IMR-90 (cell line): ENCODE results near the gene ADRA2B. TPM values are rescaled to one million over a fixed set of nuclear protein-coding genes. Genes with fewer than 3 reads are reported as not detected.

Source experiments
- ATAC-seq: fragments of 200-7000 bp; cut with Tn5 transposase; 2 replicates; pipeline ENCODE4 v1.9.1; 2020; ENCODE audit warnings: low read depth, mild to moderate bottlenecking, moderate library complexity
- BruUV-seq: library from RNA; stranded (reverse); fragments of 400-500 nt; replicated peaks from 2 replicates; lab custom pipeline; 2021; lab: Mats Ljungman, UMichigan
- CTCF ChIA-PET: fragments of 300-600 bp; formaldehyde crosslinking; extraction: SDS; loops from one replicate; lab custom pipeline; 2021; ENCODE audit warnings: antibody characterized with exemption; lab: Yijun Ruan, JAX
- POLR2A ChIA-PET: fragments of 300-600 bp; sonication (Branson Sonifier 250); formaldehyde crosslinking; loops from one replicate; lab custom pipeline; 2022; ENCODE audit warnings: antibody characterized with exemption; ENCODE audit not compliant: unreplicated experiment; lab: Charles Lee
- DNase-seq: peaks from one replicate; pipeline ENCODE4 v3.0.0; 2013
- H2AFZ ChIP-seq: replicated peaks from 2 replicates; pipeline ENCODE3; 2013; ENCODE audit warnings: low read length, mild to moderate bottlenecking; ENCODE audit not compliant: poor library complexity
- H2AK5ac ChIP-seq: 2 replicates; pipeline ENCODE4 v1.6.1; 2013; ENCODE audit warnings: low read depth, low read length, inconsistent platforms
- H2AK9ac ChIP-seq: replicated peaks from 2 replicates; pipeline ENCODE3; 2013; ENCODE audit warnings: mild to moderate bottlenecking, low read depth, low read length, moderate library complexity; ENCODE audit not compliant: poor library complexity
- H2BK120ac ChIP-seq: 2 replicates; pipeline ENCODE4 v1.6.1; 2013; ENCODE audit warnings: low read depth, low read length, inconsistent platforms
- H2BK15ac ChIP-seq: 3 replicates; pipeline ENCODE4 v1.6.1; 2013; ENCODE audit warnings: low read depth, low read length, inconsistent platforms
- H2BK20ac ChIP-seq: 2 replicates; pipeline ENCODE4 v1.6.1; 2013; ENCODE audit warnings: low read depth, mild to moderate bottlenecking, inconsistent platforms, low read length, moderate library complexity
- H2BK5ac ChIP-seq: 2 replicates; pipeline ENCODE4 v1.6.1; 2013; ENCODE audit warnings: mild to moderate bottlenecking, low read depth, low read length, inconsistent platforms; ENCODE audit not compliant: poor library complexity, severe bottlenecking
- H3K14ac ChIP-seq: replicated peaks from 2 replicates; pipeline ENCODE4 v1.6.1; 2013; ENCODE audit warnings: low read depth, low read length, inconsistent platforms
- H3K18ac ChIP-seq: 2 replicates; pipeline ENCODE4 v1.6.1; 2013; ENCODE audit warnings: low read depth, low read length, control low read depth
- H3K23ac ChIP-seq: 2 replicates; pipeline ENCODE4 v1.6.1; 2013; ENCODE audit warnings: low read depth, low read length, inconsistent platforms
- H3K27ac ChIP-seq: 2 replicates; pipeline ENCODE4 v1.5.1; 2013; ENCODE audit warnings: mild to moderate bottlenecking, control low read depth, low read length; ENCODE audit not compliant: insufficient read depth
- H3K27me3 ChIP-seq: 2 replicates; pipeline ENCODE4 v1.6.1; 2013; ENCODE audit warnings: low read length; ENCODE audit not compliant: control insufficient read depth, insufficient read depth
- H3K36me3 ChIP-seq: 2 replicates; pipeline ENCODE4 v1.6.1; 2013; ENCODE audit warnings: low read length, mixed read lengths; ENCODE audit not compliant: control insufficient read depth, insufficient read depth
- H3K4ac ChIP-seq: 2 replicates; pipeline ENCODE4 v1.6.1; 2013; ENCODE audit warnings: low read depth, low read length, inconsistent platforms
- H3K4me1 ChIP-seq: 2 replicates; pipeline ENCODE4 v1.6.1; 2013; ENCODE audit warnings: low read length, mixed read lengths; ENCODE audit not compliant: control insufficient read depth, insufficient read depth
- H3K4me2 ChIP-seq: 2 replicates; pipeline ENCODE4 v1.6.1; 2013; ENCODE audit warnings: low read depth, mild to moderate bottlenecking, control low read depth, low read length, moderate library complexity
- H3K4me3 ChIP-seq: 2 replicates; pipeline ENCODE4 v1.5.1; 2013; ENCODE audit warnings: low read depth, mild to moderate bottlenecking, control low read depth, low read length, moderate library complexity; ENCODE audit not compliant: insufficient read depth
- H3K56ac ChIP-seq: 2 replicates; pipeline ENCODE4 v1.6.1; 2013; ENCODE audit warnings: low read length, inconsistent platforms; ENCODE audit not compliant: insufficient read depth; ENCODE audit errors: extremely low read depth
- H3K79me1 ChIP-seq, 2 experiments: 2 replicates each; pipeline ENCODE4 v1.6.1; 2013; ENCODE audit warnings: low read length in 2 of 2, inconsistent platforms in 1 of 2, low read depth in 1 of 2
- H3K9ac ChIP-seq: 2 replicates; pipeline ENCODE4 v1.6.1; 2013; ENCODE audit warnings: low read depth, low read length, control low read depth
- H3K9me1 ChIP-seq: 2 replicates; pipeline ENCODE4 v1.6.1; 2013; ENCODE audit warnings: low read length, inconsistent platforms; ENCODE audit not compliant: insufficient read depth
- H3K9me3 ChIP-seq: 2 replicates; pipeline ENCODE4 v1.6.1; 2013; ENCODE audit warnings: low read length; ENCODE audit not compliant: control insufficient read depth, insufficient read depth
- H4K20me1 ChIP-seq: 2 replicates; pipeline ENCODE4 v1.6.1; 2013; ENCODE audit warnings: low read length, inconsistent platforms; ENCODE audit not compliant: insufficient read depth
- H4K5ac ChIP-seq: 2 replicates; pipeline ENCODE4 v1.6.1; 2013; ENCODE audit warnings: mild to moderate bottlenecking, low read depth, low read length, control low read depth
- H4K8ac ChIP-seq, 2 experiments: 2 replicates each; pipeline ENCODE4 v1.6.1; 2013; ENCODE audit warnings: low read depth in 2 of 2, low read length in 2 of 2, control low read depth in 1 of 2, inconsistent platforms in 1 of 2
- H4K91ac ChIP-seq: 2 replicates; pipeline ENCODE4 v1.6.1; 2013; ENCODE audit warnings: low read depth, low read length, inconsistent platforms; ENCODE audit not compliant: insufficient read depth
- CHD1 ChIP-seq: IDR thresholded peaks from 2 replicates; pipeline ENCODE4 v1.6.1; 2012; ENCODE audit warnings: low read depth, low read length, improper control_type of control experiment
- POLR2A ChIP-seq: IDR thresholded peaks from 2 replicates; pipeline ENCODE4 v1.6.1; 2012; ENCODE audit warnings: mild to moderate bottlenecking, low read depth, low read length
- RCOR1 ChIP-seq: IDR thresholded peaks from 2 replicates; pipeline ENCODE4 v1.6.1; 2012; ENCODE audit warnings: mild to moderate bottlenecking, low read length, improper control_type of control experiment; ENCODE audit not compliant: insufficient replicate concordance
- WGBS, 2 experiments: methylation state at CpG; one replicate each; pipeline versions ENCODE4 v1.1.5 to v1.1.7; 2013; ENCODE audit warnings: missing lambda C conversion rate in 2 of 2; ENCODE audit not compliant: insufficient read length in 1 of 2; ENCODE audit errors: extremely low coverage in 2 of 2; 5-methylcytosine and 5-hydroxymethylcytosine counted together
- dilution Hi-C: fragments of 300-500 bp; cut with HindIII; formaldehyde crosslinking; loops from one replicate; pipeline ENCODE4 v1.14.3; 2018; ENCODE audit warnings: low sequenced_read_pairs; ENCODE audit not compliant: unreplicated experiment
- in situ Hi-C: fragments of 300-500 bp; cut with MboI; formaldehyde crosslinking; loops from 3 replicates; pipeline ENCODE4 v1.14.3; 2019; ENCODE audit warnings: low sequenced_read_pairs, inconsistent platforms, mixed read lengths
- intact Hi-C: fragments of 100-400 bp; cut with micrococcal nuclease; formaldehyde crosslinking; loops from 2 replicates; pipeline ENCODE4 v1.10.0; 2022
- polyA plus RNA-seq, 3 experiments: library from polyadenylated mRNA; depleted of rRNA; stranded (reverse); fragments of >200 nt; gene quantifications; 2 replicates each; pipeline ENCODE4 v1.2.3, GENCODE V29; 2012; ENCODE audit warnings: low replicate concordance in 1 of 3
- total RNA-seq: library from RNA; depleted of rRNA; stranded (reverse); fragments of >200 nt; gene quantifications from 2 replicates; pipeline ENCODE4 v1.2.3, GENCODE V29; 2012

Gene ADRA2B
- total and polyA plus RNA-seq, 2 of the 4 experiments (the other 2 are of a cell fraction): not detected

- no peak overlapping the region for H3K4me3 ChIP-seq
- H2BK5ac ChIP-seq: no peak overlapping the region
- no peak overlapping the region for H3K18ac ChIP-seq
- no peaks in the 10 kb centered on the region for H3K36me3 ChIP-seq
- H3K27ac ChIP-seq: no peak overlapping the region
- in situ Hi-C loops: loop anchor here (10.0 kb wide), 1 partner anchor 127 kb away; the partner anchor contains the start of genes CIAO1 and TMEM127
- H4K5ac ChIP-seq: no peak overlapping the region
- H3K79me1 ChIP-seq: no peaks in the 10 kb centered on the region
- no peak overlapping the region for H2BK120ac ChIP-seq
- no peak overlapping the region for H2AK9ac ChIP-seq
- H3K4me2 ChIP-seq: no peak overlapping the region
- H4K91ac ChIP-seq: no peak overlapping the region
- H3K23ac ChIP-seq: no peak overlapping the region
- no peak overlapping the region for H3K9ac ChIP-seq
- BruUV-seq: no TSS peak
- no peaks in the 10 kb centered on the region for H4K20me1 ChIP-seq
- H2BK15ac ChIP-seq: no peak overlapping the region
- H3K9me3 ChIP-seq: no peaks in the 10 kb centered on the region
- no peaks in the 10 kb centered on the region for H3K9me1 ChIP-seq
- no peak overlapping the region for H4K8ac ChIP-seq
- no peaks in the 10 kb centered on the region for H3K4me1 ChIP-seq
- WGBS, 2 experiments: 78% methylated on average over 2 of the region's 15 CpGs; no CpG with 5 or more reads in 1 of the 2 experiments
- DNase-seq (no peak), ATAC-seq (no peak)
- H2BK20ac ChIP-seq: no peak overlapping the region
- H3K4ac ChIP-seq: no peak overlapping the region
- dilution Hi-C loops: no loop called here
- ChIA-PET CTCF (interaction anchor here (0.6 to 0.7 kb wide), 2 partner anchors 37 kb away, joined by 3 to 4 read pairs; no protein-coding TSS in a partner anchor), POLR2A (interaction anchor here (0.5 kb wide), 1 partner anchor 156 kb away, joined by 4 read pairs; no protein-coding TSS in a partner anchor)
- TF ChIP-seq CHD1 (no peak), RCOR1 (no peak), POLR2A (peak; percentile 17; the same call in 1 of the 2 replicates)
- peaks cover 40% of the 10 kb centered on the region for H3K27me3 ChIP-seq
- no peak overlapping the region for H2AFZ ChIP-seq
- no peak overlapping the region for H3K14ac ChIP-seq
- no peak overlapping the region for H2AK5ac ChIP-seq
- intact Hi-C loops: loop anchor here (1.0 to 2.0 kb wide), 3 partner anchors 37 to 371 kb away; no protein-coding TSS in a partner anchor
- H3K56ac ChIP-seq: no peak overlapping the region
Measured at GRCh38 chr2:96137321-96138178, 21.2 kb upstream of the ADRA2B start.
